ENCODE measurements around the gene ATP11C.

- TF ChIP-seq REST (IDR thresholded peaks at IDR 0.05; ENCODE audit: insufficient read depth in 1 of 2, low read depth in 2 of 2, low read length in 2 of 2) = no peak
- TF ChIP-seq TAF1 (IDR thresholded peaks at IDR 0.05; ENCODE audit: borderline replicate concordance, insufficient read depth, low read length) = no peak
These were observed 1.8 kb downstream of the ATP11C start for GRCh38 chrX:139930916-139931645.
